ENCODE measurements around the gene PRPF4.
"Not testable (repeated sequence)": the region's sequence is repeated elsewhere in the genome, so short reads cannot be mapped to it uniquely, and the experiment has no call there.

PRPF4 gene

DNA sequence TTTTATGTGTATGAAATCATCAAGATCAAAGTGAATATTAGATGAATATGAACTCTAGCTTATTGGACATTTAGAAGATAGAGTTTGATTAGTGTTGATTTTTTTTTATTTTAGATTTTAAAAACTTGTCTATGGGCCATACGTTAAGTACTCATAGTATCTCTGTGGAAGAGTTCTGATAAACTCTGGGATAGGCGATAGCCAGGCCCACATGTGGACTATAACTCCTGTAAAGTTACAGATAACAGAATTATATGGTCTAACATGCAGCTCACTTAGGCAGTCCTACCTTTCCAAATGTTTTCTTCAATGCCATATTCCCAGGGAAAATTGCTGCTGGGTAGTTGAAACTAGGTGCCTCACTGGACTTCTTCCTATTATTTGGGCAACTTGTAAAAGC is 43.8 kb upstream of the PRPF4 start:
- no peak for TF ChIP-seq EZH2phosphoT487 (IDR thresholded peaks at IDR 0.05; ENCODE audit: borderline replicate concordance)
- TF ChIP-seq, protein P1, sequence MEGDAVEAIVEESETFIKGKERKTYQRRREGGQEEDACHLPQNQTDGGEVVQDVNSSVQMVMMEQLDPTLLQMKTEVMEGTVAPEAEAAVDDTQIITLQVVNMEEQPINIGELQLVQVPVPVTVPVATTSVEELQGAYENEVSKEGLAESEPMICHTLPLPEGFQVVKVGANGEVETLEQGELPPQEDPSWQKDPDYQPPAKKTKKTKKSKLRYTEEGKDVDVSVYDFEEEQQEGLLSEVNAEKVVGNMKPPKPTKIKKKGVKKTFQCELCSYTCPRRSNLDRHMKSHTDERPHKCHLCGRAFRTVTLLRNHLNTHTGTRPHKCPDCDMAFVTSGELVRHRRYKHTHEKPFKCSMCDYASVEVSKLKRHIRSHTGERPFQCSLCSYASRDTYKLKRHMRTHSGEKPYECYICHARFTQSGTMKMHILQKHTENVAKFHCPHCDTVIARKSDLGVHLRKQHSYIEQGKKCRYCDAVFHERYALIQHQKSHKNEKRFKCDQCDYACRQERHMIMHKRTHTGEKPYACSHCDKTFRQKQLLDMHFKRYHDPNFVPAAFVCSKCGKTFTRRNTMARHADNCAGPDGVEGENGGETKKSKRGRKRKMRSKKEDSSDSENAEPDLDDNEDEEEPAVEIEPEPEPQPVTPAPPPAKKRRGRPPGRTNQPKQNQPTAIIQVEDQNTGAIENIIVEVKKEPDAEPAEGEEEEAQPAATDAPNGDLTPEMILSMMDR (conservative IDR thresholded peaks at IDR 0.05; ENCODE audit: low read length), result no peak
- no peak overlapping the region for H2AFZ ChIP-seq (ENCODE audit: low read length)
- no peaks in the 10 kb centered on the region for H3K9me2 ChIP-seq (replicated peaks; ENCODE audit: low read depth, low read length)
- no peak overlapping the region for H3K4me2 ChIP-seq (ENCODE audit: low read depth, low read length, poor library complexity, severe bottlenecking)
- H3K79me2 ChIP-seq (ENCODE audit: insufficient read depth, low read length), result no peaks in the 10 kb centered on the region
- no peak overlapping the region for H3K9ac ChIP-seq (ENCODE audit: low read depth, low read length, poor library complexity, severe bottlenecking)
- no peak overlapping the region for H3K4me3 ChIP-seq (ENCODE audit: low read length, poor library complexity, severe bottlenecking)
- peaks cover 31% of the 10 kb centered on the region for H3K4me1 ChIP-seq (ENCODE audit: insufficient read depth, low read length, poor library complexity, severe bottlenecking)
- no peaks in the 10 kb centered on the region for H3F3A ChIP-seq (ENCODE audit: low read depth)
- H3K9me3 ChIP-seq (ENCODE audit: insufficient read depth, low read depth, low read length), result no peaks in the 10 kb centered on the region
- H3K36me3 ChIP-seq (ENCODE audit: insufficient read depth, low read length), result no peaks in the 10 kb centered on the region
- no peaks in the 10 kb centered on the region for H3K27me3 ChIP-seq (ENCODE audit: insufficient read depth, low read length, poor library complexity, severe bottlenecking)
- H4K20me1 ChIP-seq (ENCODE audit: insufficient read depth, low read length, poor library complexity, severe bottlenecking), result no peaks in the 10 kb centered on the region

- not testable (repeated sequence) for H3K4me2 ChIP-seq (ENCODE audit: low read depth, low read length, poor library complexity, severe bottlenecking); H3K9me3 ChIP-seq (ENCODE audit: insufficient read depth, low read depth, low read length); H3K9ac ChIP-seq (ENCODE audit: low read depth, low read length, poor library complexity, severe bottlenecking); H3K36me3 ChIP-seq (ENCODE audit: insufficient read depth, low read length); H3K9me2 ChIP-seq (replicated peaks; ENCODE audit: low read depth, low read length); H3K79me2 ChIP-seq (ENCODE audit: insufficient read depth, low read length); H4K20me1 ChIP-seq (ENCODE audit: insufficient read depth, low read length, poor library complexity, severe bottlenecking); H3F3A ChIP-seq (ENCODE audit: low read depth); H2AFZ ChIP-seq (ENCODE audit: low read length); H3K4me3 ChIP-seq (ENCODE audit: low read length, poor library complexity, severe bottlenecking); H3K27me3 ChIP-seq (ENCODE audit: insufficient read depth, low read length, poor library complexity, severe bottlenecking)
- peaks cover 12% of the 10 kb centered on the region for H3K4me1 ChIP-seq (ENCODE audit: insufficient read depth, low read length, poor library complexity, severe bottlenecking)
These were observed 39.7 kb upstream of the PRPF4 start for GRCh38 chr9:113235701-113236255.

- Histone ChIP-seq H3F3A (ENCODE audit: low read depth) (no peaks in the 10 kb centered on the region), H4K20me1 (ENCODE audit: insufficient read depth, low read length, poor library complexity, severe bottlenecking) (no peaks in the 10 kb centered on the region), H3K36me3 (ENCODE audit: insufficient read depth, low read length) (no peaks in the 10 kb centered on the region), H2AFZ (ENCODE audit: low read length) (no peak overlapping the region), H3K4me3 (ENCODE audit: low read length, poor library complexity, severe bottlenecking) (no peak overlapping the region), H3K9me2 (replicated peaks; ENCODE audit: low read depth, low read length) (no peaks in the 10 kb centered on the region), H3K79me2 (ENCODE audit: insufficient read depth, low read length) (no peaks in the 10 kb centered on the region), H3K4me1 (ENCODE audit: insufficient read depth, low read length, poor library complexity, severe bottlenecking) (peaks cover 12% of the 10 kb centered on the region), H3K27me3 (ENCODE audit: insufficient read depth, low read length, poor library complexity, severe bottlenecking) (no peaks in the 10 kb centered on the region), H3K4me2 (ENCODE audit: low read depth, low read length, poor library complexity, severe bottlenecking) (no peak overlapping the region), H3K9me3 (ENCODE audit: insufficient read depth, low read depth, low read length) (no peaks in the 10 kb centered on the region), H3K9ac (ENCODE audit: low read depth, low read length, poor library complexity, severe bottlenecking) (no peak overlapping the region)
- TF ChIP-seq, protein P1 (conservative IDR thresholded peaks at IDR 0.05; ENCODE audit: low read length), result no peak
- TF ChIP-seq EZH2phosphoT487 (IDR thresholded peaks at IDR 0.05; ENCODE audit: borderline replicate concordance), result no peak
These were observed 38.4 kb upstream of the PRPF4 start for GRCh38 chr9:113237026-113237425.

DNA sequence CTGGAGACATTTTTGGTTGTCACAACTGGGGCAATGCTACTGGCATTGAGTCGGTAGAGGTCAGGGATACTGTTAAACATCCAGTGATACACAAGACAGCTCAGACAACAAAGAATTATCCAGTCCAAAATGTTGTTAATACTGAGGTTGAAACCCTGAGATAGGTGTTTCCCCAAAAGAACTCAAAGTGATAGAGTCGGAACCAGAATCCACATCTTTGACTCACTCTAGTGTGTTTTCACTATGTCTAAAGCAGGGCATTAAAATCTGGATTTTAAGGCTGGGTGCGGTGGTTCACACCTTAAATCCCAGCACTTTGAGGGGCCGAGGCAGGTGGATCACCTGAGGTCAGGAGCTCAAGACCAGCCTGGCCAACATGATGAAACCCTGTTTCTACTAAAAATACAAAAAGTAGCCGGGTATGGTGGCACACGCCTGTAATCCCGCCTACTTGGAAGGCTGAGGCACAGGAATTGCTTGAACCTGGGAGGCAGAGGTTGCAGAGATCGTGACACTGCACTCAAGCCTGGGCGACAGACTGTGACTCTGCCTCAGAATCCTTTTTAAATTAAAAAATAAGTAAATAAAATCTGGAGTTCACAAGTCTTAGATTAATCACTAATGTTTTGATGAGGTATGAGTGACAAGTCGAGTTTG is 37.1 kb upstream of the PRPF4 start:
- Histone ChIP-seq H2AFZ (ENCODE audit: low read length) (no peak overlapping the region), H3K9me3 (ENCODE audit: insufficient read depth, low read depth, low read length) (no peaks in the 10 kb centered on the region), H3K79me2 (ENCODE audit: insufficient read depth, low read length) (no peaks in the 10 kb centered on the region), H3K4me1 (ENCODE audit: insufficient read depth, low read length, poor library complexity, severe bottlenecking) (peaks cover 4% of the 10 kb centered on the region), H3F3A (ENCODE audit: low read depth) (no peaks in the 10 kb centered on the region), H3K27me3 (ENCODE audit: insufficient read depth, low read length, poor library complexity, severe bottlenecking) (no peaks in the 10 kb centered on the region), H4K20me1 (ENCODE audit: insufficient read depth, low read length, poor library complexity, severe bottlenecking) (no peaks in the 10 kb centered on the region), H3K36me3 (ENCODE audit: insufficient read depth, low read length) (no peaks in the 10 kb centered on the region), H3K9ac (ENCODE audit: low read depth, low read length, poor library complexity, severe bottlenecking) (no peak overlapping the region), H3K4me3 (ENCODE audit: low read length, poor library complexity, severe bottlenecking) (no peak overlapping the region), H3K9me2 (replicated peaks; ENCODE audit: low read depth, low read length) (no peaks in the 10 kb centered on the region), H3K4me2 (ENCODE audit: low read depth, low read length, poor library complexity, severe bottlenecking) (no peak overlapping the region)
- TF ChIP-seq, protein P1 (conservative IDR thresholded peaks at IDR 0.05; ENCODE audit: low read length), result no peak
- no peak for TF ChIP-seq EZH2phosphoT487 (IDR thresholded peaks at IDR 0.05; ENCODE audit: borderline replicate concordance)
